WTC11 (cell line): ENCODE measurements around the gene PRAMEF8. TPM values are rescaled to one million over a fixed set of nuclear protein-coding genes. Genes with fewer than 3 reads are reported as not detected.
"Not testable (repeated sequence)": the region's sequence is repeated elsewhere in the genome, so short reads cannot be mapped to it uniquely, and the experiment has no call there.

Experiments
- ATAC-seq: fragments of 200-7000 bp; cut with Tn5 transposase; 2 replicates; pipeline ENCODE4 v1.10.0; 2021; ENCODE audit warnings: mild to moderate bottlenecking, moderate library complexity
- Bru-seq: library from RNA; stranded (reverse); fragments of 400-500 nt; gene quantifications from one replicate; lab custom pipeline; 2021; lab: Mats Ljungman, UMichigan
- CTCF ChIA-PET: fragments of 300-600 bp; sonication (Branson Sonifier 250); formaldehyde crosslinking; loops from one replicate; lab custom pipeline; 2021; ENCODE audit warnings: antibody characterized with exemption; lab: Charles Lee
- POLR2A ChIA-PET: fragments of 350-600 bp; sonication (Branson Sonifier 250); formaldehyde crosslinking; loops from one replicate; lab custom pipeline; 2021; ENCODE audit warnings: antibody characterized with exemption; lab: Charles Lee
- DNase-seq: peaks from one replicate; pipeline ENCODE4 v3.0.0; 2021; ENCODE audit warnings: low spot score
- H3K27ac Mint-ChIP-seq: 2 replicates; pipeline ENCODE4 v1.8.0; 2021; ENCODE audit warnings: mixed read lengths
- H3K27me3 Mint-ChIP-seq: 2 replicates; pipeline ENCODE4 v1.8.0; 2021; ENCODE audit warnings: low read depth, mild to moderate bottlenecking, moderate library complexity, mixed read lengths
- H3K36me3 Mint-ChIP-seq: 2 replicates; pipeline ENCODE4 v1.8.0; 2021; ENCODE audit warnings: mixed read lengths
- H3K4me1 Mint-ChIP-seq: 2 replicates; pipeline ENCODE4 v1.8.0; 2022; ENCODE audit warnings: mixed read lengths
- H3K4me3 Mint-ChIP-seq: 2 replicates; pipeline ENCODE4 v1.8.0; 2021; ENCODE audit warnings: mild to moderate bottlenecking, moderate library complexity, mixed read lengths
- H3K9me3 Mint-ChIP-seq: 2 replicates; pipeline ENCODE4 v1.8.0; 2021; ENCODE audit warnings: mixed read lengths
- long read RNA-seq, 3 experiments: library from RNA in 1 of 3; library from capped mRNA in 1 of 3; library from polyadenylated mRNA in 1 of 3; unstranded in 2 of 3; stranded (forward) in 1 of 3; transcript quantifications; one replicate each; pipeline ENCODE4 v2.0.0, GENCODE V29; 2021
- total RNA-seq: library from RNA; stranded (reverse); gene quantifications from 3 replicates; pipeline ENCODE4 v1.2.3, GENCODE V29; 2021

PRAMEF8 gene
- total RNA-seq = not detected in 3 replicates
- Bru-seq, nascent RNA = not detected
- long read RNA-seq, experiment 1 = 0 reads
- long read RNA-seq, experiment 2 = 0 reads
- long read RNA-seq, experiment 3 = 0 reads

- CTCF ChIA-PET, DNase-seq, H3K9me3 Mint-ChIP-seq, POLR2A ChIA-PET, H3K27me3 Mint-ChIP-seq, H3K27ac Mint-ChIP-seq, H3K4me3 Mint-ChIP-seq, ATAC-seq, H3K36me3 Mint-ChIP-seq, H3K4me1 Mint-ChIP-seq: not testable (repeated sequence)
Measured at GRCh38 chr1:13285037-13285436, at the start of gene PRAMEF8. Gene PRAMEF8 (minus strand): TSS chr1:13285137. CDS start chr1:13284091, 1,046 bp downstream.

DNA sequence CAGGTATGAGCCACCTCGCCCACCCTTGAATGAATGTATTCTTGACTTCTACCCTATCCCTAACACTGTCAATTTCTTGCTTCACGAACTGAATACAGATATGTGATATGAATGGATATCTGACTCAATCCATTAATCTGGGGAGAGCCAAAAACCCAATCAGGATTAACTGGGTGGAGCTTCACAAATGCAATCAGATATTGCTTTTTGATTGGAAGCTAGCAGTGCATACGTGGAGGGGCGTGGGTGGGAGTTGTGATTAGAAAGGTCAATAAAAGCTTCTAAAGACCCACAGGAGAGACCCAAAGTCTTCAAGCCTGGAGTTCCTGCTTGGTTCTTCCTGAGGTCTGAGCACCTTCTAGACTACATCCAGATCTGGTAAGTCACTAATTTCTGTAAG is 30.3 kb upstream of the PRAMEF8 start, which contains the start of gene PRAMEF15:
Gene PRAMEF15, plus strand, starts transcription at position 301 of the 400 bp plus-strand sequence. CDS start 2,827 bp downstream, outside the sequence.
- H3K9me3 Mint-ChIP-seq = peaks cover 12% of the 10 kb centered on the region
- H3K27ac Mint-ChIP-seq, H3K4me1 Mint-ChIP-seq, DNase-seq, ATAC-seq, CTCF ChIA-PET, H3K36me3 Mint-ChIP-seq, H3K27me3 Mint-ChIP-seq, H3K4me3 Mint-ChIP-seq, POLR2A ChIA-PET: not testable (repeated sequence)

DNA sequence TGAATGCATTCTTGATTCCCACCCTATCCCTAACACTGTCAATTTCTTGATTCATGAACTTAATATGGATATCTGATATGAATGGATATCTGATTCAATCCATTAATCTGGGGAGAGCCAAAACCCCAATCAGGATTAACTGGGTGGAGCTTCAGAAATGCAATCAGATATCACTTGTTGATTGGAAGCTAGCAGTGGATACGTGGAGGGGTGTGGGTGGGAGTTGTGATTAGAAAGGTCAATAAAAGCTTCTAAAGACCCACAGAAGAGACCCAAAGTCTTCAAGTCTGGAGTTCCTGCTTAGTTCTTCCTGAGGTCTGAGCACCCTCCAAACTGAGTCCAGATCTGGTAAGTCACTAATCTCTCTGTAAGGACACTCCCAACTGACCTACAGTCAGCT is 18.3 kb upstream of the PRAMEF8 start, which contains the start of gene PRAMEF33:
Gene PRAMEF33, plus strand, starts transcription at position 301 of the 400 bp plus-strand sequence. CDS start 2,416 bp downstream, outside the sequence.
- H3K36me3 Mint-ChIP-seq, H3K9me3 Mint-ChIP-seq, POLR2A ChIA-PET, H3K27me3 Mint-ChIP-seq, ATAC-seq, H3K4me1 Mint-ChIP-seq, H3K27ac Mint-ChIP-seq, H3K4me3 Mint-ChIP-seq, CTCF ChIA-PET, DNase-seq: not testable (repeated sequence)

GRCh38 chr1:13302197-13302596 is 17.3 kb upstream of the PRAMEF8 start:
- H3K4me3 Mint-ChIP-seq, H3K4me1 Mint-ChIP-seq, H3K27me3 Mint-ChIP-seq, H3K27ac Mint-ChIP-seq, POLR2A ChIA-PET, ATAC-seq, H3K36me3 Mint-ChIP-seq, DNase-seq, CTCF ChIA-PET, H3K9me3 Mint-ChIP-seq: not testable (repeated sequence)

GRCh38 chr1:13298699-13299098 is 13.8 kb upstream of the PRAMEF8 start:
- CTCF ChIA-PET, H3K9me3 Mint-ChIP-seq, H3K27me3 Mint-ChIP-seq, H3K4me3 Mint-ChIP-seq, DNase-seq, H3K4me1 Mint-ChIP-seq, H3K36me3 Mint-ChIP-seq, ATAC-seq, H3K27ac Mint-ChIP-seq, POLR2A ChIA-PET: not testable (repeated sequence)

DNA sequence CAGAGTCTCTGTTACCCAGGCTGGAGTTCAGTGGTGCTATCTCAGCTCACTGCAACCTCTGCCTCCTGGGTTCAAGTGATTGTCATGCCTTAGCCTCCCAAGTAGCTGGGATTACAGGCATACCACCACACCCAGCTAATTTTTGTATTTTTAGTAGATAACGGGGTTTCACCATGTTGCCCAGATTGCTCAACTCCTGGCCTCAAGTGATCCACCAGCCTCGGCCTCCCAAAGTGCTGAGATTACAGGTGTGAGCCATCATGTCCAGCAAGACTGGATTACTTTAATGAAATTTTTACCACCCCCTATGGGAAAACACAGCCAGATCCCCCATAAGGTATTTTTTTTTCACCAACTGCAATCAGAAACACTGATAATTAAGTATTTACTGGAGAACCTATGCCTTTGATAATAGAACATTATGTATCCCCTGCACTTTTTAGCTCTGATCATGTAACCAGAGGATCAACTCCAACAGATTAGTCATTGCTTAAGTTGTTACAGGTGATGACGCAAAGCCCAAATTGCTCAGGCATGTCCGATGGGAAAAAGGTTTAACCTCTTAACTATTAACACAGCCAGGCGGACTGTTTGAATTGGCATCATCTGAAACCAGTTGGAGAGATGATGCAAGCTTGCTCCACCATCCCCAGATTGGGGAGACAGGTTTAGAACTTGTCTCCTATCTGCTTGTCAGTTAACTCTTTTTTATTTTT is 12.4 kb upstream of the PRAMEF8 start:
- H3K4me1 Mint-ChIP-seq, H3K36me3 Mint-ChIP-seq, CTCF ChIA-PET, ATAC-seq, POLR2A ChIA-PET, DNase-seq, H3K27me3 Mint-ChIP-seq, H3K27ac Mint-ChIP-seq, H3K4me3 Mint-ChIP-seq, H3K9me3 Mint-ChIP-seq: not testable (repeated sequence)

GRCh38 chr1:13289030-13289429 is 4.1 kb upstream of the PRAMEF8 start:
- H3K4me1 Mint-ChIP-seq, POLR2A ChIA-PET, H3K36me3 Mint-ChIP-seq, H3K4me3 Mint-ChIP-seq, H3K27ac Mint-ChIP-seq, DNase-seq, CTCF ChIA-PET, H3K27me3 Mint-ChIP-seq, H3K9me3 Mint-ChIP-seq, ATAC-seq: not testable (repeated sequence)

DNA sequence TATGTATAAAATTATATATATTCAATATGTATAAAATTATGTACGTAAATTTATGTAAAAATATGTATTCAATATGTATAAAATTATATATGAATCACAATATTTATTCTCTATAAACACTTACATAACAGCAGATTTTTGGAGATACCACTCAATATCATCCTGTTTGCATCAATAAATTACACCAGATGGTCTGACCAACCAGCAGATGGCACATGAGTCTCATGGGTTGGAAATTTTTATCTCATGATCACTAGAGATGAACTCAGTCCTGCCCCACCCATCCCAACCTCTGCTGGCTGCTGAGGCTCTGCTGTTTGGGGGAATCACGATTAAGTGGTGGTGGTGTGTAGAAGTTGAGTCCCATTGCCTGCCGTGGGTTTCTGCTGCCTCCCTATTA is 5.3 kb downstream of the PRAMEF8 start:
- H3K4me3 Mint-ChIP-seq, ATAC-seq, CTCF ChIA-PET, H3K9me3 Mint-ChIP-seq, H3K27ac Mint-ChIP-seq, H3K4me1 Mint-ChIP-seq, H3K27me3 Mint-ChIP-seq, H3K36me3 Mint-ChIP-seq, POLR2A ChIA-PET, DNase-seq: not testable (repeated sequence)

GRCh38 chr1:13277016-13277415 is 7.9 kb downstream of the PRAMEF8 start:
- H3K4me1 Mint-ChIP-seq, POLR2A ChIA-PET: not testable (repeated sequence)
- ATAC-seq = peak; percentile 67

GRCh38 chr1:13265124-13265523 is 19.8 kb downstream of the PRAMEF8 start:
- H3K27me3 Mint-ChIP-seq, H3K4me3 Mint-ChIP-seq, H3K4me1 Mint-ChIP-seq, CTCF ChIA-PET, H3K36me3 Mint-ChIP-seq, H3K9me3 Mint-ChIP-seq, DNase-seq, POLR2A ChIA-PET, ATAC-seq, H3K27ac Mint-ChIP-seq: not testable (repeated sequence)

More at GRCh38 chr1:13277016-13277415, 7.9 kb downstream of the PRAMEF8 start:
- H3K36me3 Mint-ChIP-seq, CTCF ChIA-PET, H3K27ac Mint-ChIP-seq, H3K27me3 Mint-ChIP-seq, H3K9me3 Mint-ChIP-seq, DNase-seq, H3K4me3 Mint-ChIP-seq: not testable (repeated sequence)

DNA sequence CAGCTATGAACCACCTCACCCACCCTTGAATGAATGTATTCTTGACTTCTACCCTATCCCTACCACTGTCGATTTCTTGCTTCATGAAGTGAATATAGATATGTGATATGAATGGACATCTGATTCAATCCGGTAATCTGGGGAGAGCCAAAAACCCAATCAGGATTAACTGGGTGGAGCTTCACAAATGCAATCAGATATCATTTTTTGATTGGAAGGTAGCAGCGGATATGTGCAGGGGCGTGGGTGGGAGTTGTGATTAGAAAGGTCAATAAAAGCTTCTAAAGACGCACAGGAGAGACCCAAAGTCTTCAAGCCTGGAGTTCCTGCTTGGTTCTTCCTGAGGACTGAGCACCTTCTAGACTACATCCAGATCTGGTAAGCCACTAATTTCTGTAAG is 31.0 kb downstream of the PRAMEF8 start, which contains the start of gene PRAMEF5:
Gene PRAMEF5, plus strand, starts transcription at position 301 of the 400 bp plus-strand sequence. CDS start 5,071 bp downstream, outside the sequence.
- CTCF ChIA-PET, H3K4me3 Mint-ChIP-seq, ATAC-seq, H3K27ac Mint-ChIP-seq, DNase-seq, H3K4me1 Mint-ChIP-seq, H3K36me3 Mint-ChIP-seq, H3K9me3 Mint-ChIP-seq, POLR2A ChIA-PET, H3K27me3 Mint-ChIP-seq: not testable (repeated sequence)

DNA sequence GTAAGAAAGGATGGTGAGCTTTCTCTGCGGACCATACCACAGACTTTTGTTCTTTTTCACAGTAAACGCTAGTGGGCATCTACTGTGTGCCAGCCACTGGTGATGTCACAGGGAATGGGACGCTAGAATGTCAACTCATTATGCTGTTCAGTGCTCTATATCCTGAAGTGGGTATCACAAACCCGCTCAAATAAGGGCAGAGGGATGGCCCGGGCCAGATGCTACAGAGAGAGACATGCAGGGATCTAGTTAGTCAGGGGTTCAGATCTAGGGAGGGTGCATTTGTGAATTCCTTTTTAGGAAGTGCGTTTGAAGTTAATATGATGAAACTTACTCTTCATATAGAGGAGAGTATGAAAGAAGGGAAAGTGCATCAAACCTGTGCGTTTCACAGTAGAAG is 37.8 kb downstream of the PRAMEF8 start:
- H3K36me3 Mint-ChIP-seq = peaks cover 29% of the 10 kb centered on the region
- H3K9me3 Mint-ChIP-seq = peaks cover 32% of the 10 kb centered on the region
- POLR2A ChIA-PET, H3K27me3 Mint-ChIP-seq, ATAC-seq, H3K4me1 Mint-ChIP-seq, CTCF ChIA-PET, DNase-seq, H3K4me3 Mint-ChIP-seq, H3K27ac Mint-ChIP-seq: not testable (repeated sequence)
